Natural killer cell (primary cell): ENCODE results near the gene BCAP31. TPM values are rescaled to one million over a fixed set of nuclear protein-coding genes. Genes with fewer than 3 reads are reported as not detected.

Experiments
- ATAC-seq, 3 donors: fragments of 150-1000 bp in 2 of 3; fragments of 200-7000 bp in 1 of 3; cut with Tn5 transposase; 1 replicate in 1 of 3; 2 replicates in 2 of 3; pipeline ENCODE4 v1.10.0; 2021; ENCODE audit warnings: mild to moderate bottlenecking in 2 of 3, moderate library complexity in 2 of 3
- DNase-seq, 2 donors: peaks; one replicate each; pipeline versions ENCODE4 v3.0.0 to v3.0.0-alpha.2; 2013 to 2021; ENCODE audit warnings: mixed read lengths in 1 of 2
- H3K27ac ChIP-seq: one replicate; pipeline ENCODE4 v1.5.1; 2013; ENCODE audit warnings: mild to moderate bottlenecking, low read length
- H3K27me3 ChIP-seq: one replicate; pipeline ENCODE4 v1.6.1; 2013; ENCODE audit warnings: low read length; ENCODE audit not compliant: control insufficient read depth, insufficient read depth
- H3K36me3 ChIP-seq: one replicate; pipeline ENCODE4 v1.6.1; 2013; ENCODE audit warnings: low read length; ENCODE audit not compliant: control insufficient read depth, insufficient read depth
- H3K4me1 ChIP-seq: one replicate; pipeline ENCODE4 v1.6.1; 2013; ENCODE audit warnings: low read length; ENCODE audit not compliant: control insufficient read depth, insufficient read depth
- H3K4me3 ChIP-seq: one replicate; pipeline ENCODE4 v1.5.1; 2013; ENCODE audit warnings: low read length
- H3K9me3 ChIP-seq: one replicate; pipeline ENCODE4 v1.6.1; 2013; ENCODE audit warnings: low read length; ENCODE audit not compliant: control insufficient read depth, insufficient read depth
- H3K27ac Mint-ChIP-seq, 2 donors: one replicate each; pipeline ENCODE4 v1.8.0; 2022; ENCODE audit warnings: mild to moderate bottlenecking in 2 of 2, mixed read lengths in 2 of 2, moderate library complexity in 1 of 2
- H3K27me3 Mint-ChIP-seq, 2 donors: one replicate each; pipeline ENCODE4 v1.8.0; 2022; ENCODE audit warnings: low read depth in 2 of 2, mixed read lengths in 2 of 2
- H3K36me3 Mint-ChIP-seq: one replicate; pipeline ENCODE4 v1.8.0; 2022; ENCODE audit warnings: mixed read lengths
- H3K4me1 Mint-ChIP-seq, 2 donors: one replicate each; pipeline ENCODE4 v1.8.0; 2022; ENCODE audit warnings: mixed read lengths in 2 of 2
- H3K4me3 Mint-ChIP-seq: one replicate; pipeline ENCODE4 v1.8.0; 2022; ENCODE audit warnings: mild to moderate bottlenecking, moderate library complexity, mixed read lengths
- H3K9me3 Mint-ChIP-seq, 2 donors: one replicate each; pipeline ENCODE4 v1.8.0; 2022; ENCODE audit warnings: mixed read lengths in 2 of 2
- CTCF ChIP-seq: fragments of 200-600 bp; IDR thresholded peaks from one replicate; pipeline ENCODE4 v1.8.0; 2022; ENCODE audit warnings: antibody characterized with exemption
- WGBS: methylation state at CpG from one replicate; pipeline ENCODE4 v1.1.7; 2013; ENCODE audit warnings: missing lambda C conversion rate; ENCODE audit not compliant: insufficient coverage; 5-methylcytosine and 5-hydroxymethylcytosine counted together
- intact Hi-C: fragments of 100-400 bp; cut with micrococcal nuclease; formaldehyde crosslinking; loops from one replicate; pipeline ENCODE4 v1.14.2; 2022
- total RNA-seq, 4 donors: library from RNA; stranded (reverse); fragments of 120-200 nt in 1 of 4; gene quantifications; one replicate each; pipeline versions ENCODE4 v1.2.3 to v1.2.4, GENCODE V29; 2013 to 2022

The BCAP31 gene
- total RNA-seq, 3 donors from 2014 or later (not counting 1 experiment from before 2014, with no cell fraction given) = 109 to 131 (median 119) TPM

- H3K4me3 ChIP-seq = no peak overlapping the region
- peaks cover 6% of the 10 kb centered on the region for H3K36me3 ChIP-seq
- H3K9me3 ChIP-seq = no peaks in the 10 kb centered on the region
- H3K27me3 ChIP-seq = no peaks in the 10 kb centered on the region
- H3K4me1 ChIP-seq = peaks cover 60% of the 10 kb centered on the region
- no peaks in the 10 kb centered on the region for H3K27me3 Mint-ChIP-seq
- WGBS = 80% methylated on average over 35 of the region's 35 CpGs
- peak overlapping the region in 1 of 2 donors; percentile 85 for H3K27ac Mint-ChIP-seq
- H3K4me1 Mint-ChIP-seq = peaks cover 18 to 30% of the 10 kb centered on the region in 2 donors
- intact Hi-C loops = no loop called here
- H3K4me3 Mint-ChIP-seq = peak overlapping the region; percentile 56
- ATAC-seq = no peak
- H3K9me3 Mint-ChIP-seq = no peaks in the 10 kb centered on the region
- peak overlapping the region; percentile 93 for H3K27ac ChIP-seq
- no peaks in the 10 kb centered on the region for H3K36me3 Mint-ChIP-seq
- no peak for TF ChIP-seq CTCF
- peak in 1 of 2 donors; percentile 14 for DNase-seq
These were observed 1.7 kb upstream of the BCAP31 start for GRCh38 chrX:153725832-153726285.

- intact Hi-C loops = no loop called here
- H3K4me1 Mint-ChIP-seq = peaks cover 18 to 29% of the 10 kb centered on the region in 2 donors
- H3K4me3 Mint-ChIP-seq = peak overlapping the region; percentile 72
- H3K4me3 ChIP-seq = peak overlapping the region; percentile 52
- H3K36me3 ChIP-seq = peaks cover 11% of the 10 kb centered on the region
- no peaks in the 10 kb centered on the region for H3K9me3 Mint-ChIP-seq
- H3K27me3 ChIP-seq = no peaks in the 10 kb centered on the region
- H3K9me3 ChIP-seq = no peaks in the 10 kb centered on the region
- H3K36me3 Mint-ChIP-seq = no peaks in the 10 kb centered on the region
- ATAC-seq = no peak
- DNase-seq = peak; percentile 22 to 51
- H3K27me3 Mint-ChIP-seq = no peaks in the 10 kb centered on the region
- peak overlapping the region; percentile 85 for H3K27ac ChIP-seq
- WGBS = 66% methylated on average over 55 of the region's 55 CpGs
- H3K4me1 ChIP-seq = peaks cover 60% of the 10 kb centered on the region
- TF ChIP-seq CTCF = no peak
- H3K27ac Mint-ChIP-seq = peak overlapping the region in 1 of 2 donors; percentile 85
These were observed 1.0 kb upstream of the BCAP31 start for GRCh38 chrX:153725039-153725831.

GRCh38 chrX:153723351-153724251 is 586 bp downstream of the BCAP31 start:
- peaks cover 22% of the 10 kb centered on the region for H3K36me3 ChIP-seq
- peak overlapping the region; percentile 53 for H3K27ac ChIP-seq
- Mint-ChIP-seq H3K27ac (peak overlapping the region; percentile 74 to 80), H3K9me3 (no peaks in the 10 kb centered on the region), H3K27me3 (no peaks in the 10 kb centered on the region), H3K4me3 (peak overlapping the region; percentile 85), H3K4me1 (peaks cover 18 to 35% of the 10 kb centered on the region in 2 donors), H3K36me3 (no peaks in the 10 kb centered on the region)
- no peak for TF ChIP-seq CTCF
- DNase-seq = peak in 1 of 2 donors; percentile 77
- intact Hi-C loops = no loop called here
- WGBS = 0% methylated on average over 78 of the region's 78 CpGs
- no peaks in the 10 kb centered on the region for H3K9me3 ChIP-seq
- peak; percentile 2 to 15 (median 9) for ATAC-seq
- peak overlapping the region; percentile 58 for H3K4me3 ChIP-seq
- H3K4me1 ChIP-seq = peaks cover 54% of the 10 kb centered on the region
- no peaks in the 10 kb centered on the region for H3K27me3 ChIP-seq
